Astrocyte (in vitro differentiated cells and primary cell): ENCODE measurements around the gene LYST. TPM values are rescaled to one million over a fixed set of nuclear protein-coding genes. Genes with fewer than 3 reads are reported as not detected.

Source experiments
- DNase-seq: peaks from one replicate; pipeline ENCODE4 v3.0.0-alpha.2; 2010; ENCODE audit warnings: low read depth
- FAIRE-seq: peaks from 2 replicates; lab custom pipeline; 2011; peaks lifted over from hg19 to GRCh38; lab: Jason Lieb, UNC
- H2AFZ ChIP-seq: 2 replicates; pipeline ENCODE4 v1.6.0; 2012; ENCODE audit warnings: low read depth, low read length, inconsistent platforms
- H3K27ac ChIP-seq: 2 replicates; pipeline ENCODE4 v1.5.1; 2011; ENCODE audit warnings: low read depth, low read length, inconsistent platforms
- H3K27me3 ChIP-seq: 2 replicates; pipeline ENCODE4 v1.6.0; 2011; ENCODE audit warnings: low read length, inconsistent platforms; ENCODE audit not compliant: insufficient read depth
- H3K36me3 ChIP-seq: 2 replicates; pipeline ENCODE4 v1.5.1; 2011; ENCODE audit warnings: low read length, inconsistent platforms; ENCODE audit not compliant: insufficient read depth
- H3K4me1 ChIP-seq: 2 replicates; pipeline ENCODE4 v1.5.1; 2011; ENCODE audit warnings: low read length, inconsistent platforms; ENCODE audit not compliant: insufficient read depth
- H3K4me2 ChIP-seq: 2 replicates; pipeline ENCODE4 v1.6.0; 2012; ENCODE audit warnings: low read length, inconsistent platforms
- H3K4me3 ChIP-seq: 2 replicates; pipeline ENCODE4 v1.5.1; 2011; ENCODE audit warnings: low read depth, mild to moderate bottlenecking, low read length, inconsistent platforms; ENCODE audit not compliant: insufficient read depth
- H3K79me2 ChIP-seq: 2 replicates; pipeline ENCODE4 v1.6.0; 2012; ENCODE audit warnings: mild to moderate bottlenecking, low read length, inconsistent platforms; ENCODE audit not compliant: insufficient read depth
- H3K9ac ChIP-seq: 2 replicates; pipeline ENCODE4 v1.6.0; 2012; ENCODE audit warnings: mild to moderate bottlenecking, low read length, inconsistent platforms
- H3K9me3 ChIP-seq: 2 replicates; pipeline ENCODE4 v1.5.1; 2012; ENCODE audit warnings: low read depth, mild to moderate bottlenecking, low read length, inconsistent platforms; ENCODE audit not compliant: insufficient read depth
- H4K20me1 ChIP-seq: 2 replicates; pipeline ENCODE4 v1.6.0; 2012; ENCODE audit warnings: low read length, inconsistent platforms; ENCODE audit not compliant: insufficient read depth
- H3K27ac Mint-ChIP-seq: one replicate; pipeline ENCODE4 v1.8.0; 2021; ENCODE audit warnings: mild to moderate bottlenecking, mixed read lengths; ENCODE audit not compliant: unreplicated experiment
- H3K27me3 Mint-ChIP-seq: one replicate; pipeline ENCODE4 v1.8.0; 2021; ENCODE audit warnings: low read depth, mixed read lengths; ENCODE audit not compliant: unreplicated experiment
- H3K36me3 Mint-ChIP-seq: one replicate; pipeline ENCODE4 v1.8.0; 2021; ENCODE audit warnings: low read depth, mixed read lengths; ENCODE audit not compliant: unreplicated experiment
- H3K4me1 Mint-ChIP-seq: one replicate; pipeline ENCODE4 v1.8.0; 2021; ENCODE audit warnings: low read depth, mixed read lengths; ENCODE audit not compliant: unreplicated experiment
- H3K4me3 Mint-ChIP-seq: one replicate; pipeline ENCODE4 v1.8.0; 2021; ENCODE audit warnings: mild to moderate bottlenecking, moderate library complexity, mixed read lengths; ENCODE audit not compliant: unreplicated experiment
- H3K9me3 Mint-ChIP-seq: one replicate; pipeline ENCODE4 v1.8.0; 2021; ENCODE audit warnings: mild to moderate bottlenecking, mixed read lengths; ENCODE audit not compliant: unreplicated experiment
- EZH2 ChIP-seq: IDR thresholded peaks from 2 replicates; pipeline ENCODE4 v1.6.1; 2012; ENCODE audit warnings: mild to moderate bottlenecking, low read length, inconsistent platforms; ENCODE audit not compliant: insufficient read depth
- total RNA-seq: library from RNA; stranded (reverse); gene quantifications from 2 replicates; pipeline ENCODE4 v1.2.1, GENCODE V29; 2021
- TF ChIP-seq, protein P1 (sequence below): IDR thresholded peaks from 2 replicates; pipeline ENCODE4 v1.5.1; 2011; ENCODE audit warnings: low read depth, mild to moderate bottlenecking, inconsistent platforms, low read length, moderate library complexity; ENCODE audit not compliant: insufficient read depth

The LYST gene
- total RNA-seq, 1 donor from 2014 or later, result 15.7 TPM

DNA sequence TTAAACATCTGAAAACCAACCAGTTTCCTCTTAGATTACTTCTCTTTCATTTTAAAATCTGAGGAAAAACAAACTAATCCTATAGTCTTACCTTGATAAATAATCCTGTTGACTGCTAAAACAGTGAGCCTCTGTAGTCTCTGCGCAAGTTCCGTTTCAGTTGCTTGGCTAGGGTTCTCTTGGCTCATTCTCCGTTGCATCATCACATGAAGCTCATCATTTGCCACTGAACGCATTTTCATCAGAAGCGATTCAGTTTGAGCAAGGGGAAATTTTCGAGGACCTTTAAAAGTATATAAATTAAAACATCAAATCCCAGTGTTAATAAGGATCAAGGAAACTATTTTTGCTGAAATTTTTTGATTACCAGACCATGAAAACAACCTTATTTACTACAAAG is 120.5 kb downstream of the LYST start:
- Mint-ChIP-seq H3K27me3 (no peaks in the 10 kb centered on the region), H3K27ac (no peak overlapping the region), H3K9me3 (no peaks in the 10 kb centered on the region), H3K4me1 (peaks cover 23% of the 10 kb centered on the region), H3K36me3 (peaks cover 10% of the 10 kb centered on the region), H3K4me3 (no peak overlapping the region)
- no peaks in the 10 kb centered on the region for H3K9me3 ChIP-seq
- DNase-seq, result no peak
- no peak for FAIRE-seq
- no peak overlapping the region for H2AFZ ChIP-seq
- no peaks in the 10 kb centered on the region for H3K79me2 ChIP-seq
- no peak overlapping the region for H3K27ac ChIP-seq
- H3K4me2 ChIP-seq, result no peak overlapping the region
- peaks cover 6% of the 10 kb centered on the region for H3K4me1 ChIP-seq
- no peaks in the 10 kb centered on the region for H4K20me1 ChIP-seq
- H3K4me3 ChIP-seq, result no peak overlapping the region
- H3K36me3 ChIP-seq, result no peaks in the 10 kb centered on the region
- TF ChIP-seq EZH2, result no peak
- TF ChIP-seq, protein P1, sequence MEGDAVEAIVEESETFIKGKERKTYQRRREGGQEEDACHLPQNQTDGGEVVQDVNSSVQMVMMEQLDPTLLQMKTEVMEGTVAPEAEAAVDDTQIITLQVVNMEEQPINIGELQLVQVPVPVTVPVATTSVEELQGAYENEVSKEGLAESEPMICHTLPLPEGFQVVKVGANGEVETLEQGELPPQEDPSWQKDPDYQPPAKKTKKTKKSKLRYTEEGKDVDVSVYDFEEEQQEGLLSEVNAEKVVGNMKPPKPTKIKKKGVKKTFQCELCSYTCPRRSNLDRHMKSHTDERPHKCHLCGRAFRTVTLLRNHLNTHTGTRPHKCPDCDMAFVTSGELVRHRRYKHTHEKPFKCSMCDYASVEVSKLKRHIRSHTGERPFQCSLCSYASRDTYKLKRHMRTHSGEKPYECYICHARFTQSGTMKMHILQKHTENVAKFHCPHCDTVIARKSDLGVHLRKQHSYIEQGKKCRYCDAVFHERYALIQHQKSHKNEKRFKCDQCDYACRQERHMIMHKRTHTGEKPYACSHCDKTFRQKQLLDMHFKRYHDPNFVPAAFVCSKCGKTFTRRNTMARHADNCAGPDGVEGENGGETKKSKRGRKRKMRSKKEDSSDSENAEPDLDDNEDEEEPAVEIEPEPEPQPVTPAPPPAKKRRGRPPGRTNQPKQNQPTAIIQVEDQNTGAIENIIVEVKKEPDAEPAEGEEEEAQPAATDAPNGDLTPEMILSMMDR, result no peak
- no peaks in the 10 kb centered on the region for H3K27me3 ChIP-seq
- no peak overlapping the region for H3K9ac ChIP-seq

- H3K9me3 ChIP-seq, result no peaks in the 10 kb centered on the region
- no peaks in the 10 kb centered on the region for H3K36me3 ChIP-seq
- no peak overlapping the region for H3K9ac ChIP-seq
- DNase-seq, result no peak
- no peaks in the 10 kb centered on the region for H3K27me3 ChIP-seq
- H3K79me2 ChIP-seq, result no peaks in the 10 kb centered on the region
- no peaks in the 10 kb centered on the region for H3K9me3 Mint-ChIP-seq
- H2AFZ ChIP-seq, result no peak overlapping the region
- no peak overlapping the region for H3K27ac Mint-ChIP-seq
- no peak overlapping the region for H3K4me2 ChIP-seq
- no peak for FAIRE-seq
- H3K4me3 ChIP-seq, result no peak overlapping the region
- no peaks in the 10 kb centered on the region for H3K27me3 Mint-ChIP-seq
- H4K20me1 ChIP-seq, result no peaks in the 10 kb centered on the region
- H3K4me1 Mint-ChIP-seq, result peaks cover 24% of the 10 kb centered on the region
- peaks cover 9% of the 10 kb centered on the region for H3K4me1 ChIP-seq
- peaks cover 8% of the 10 kb centered on the region for H3K36me3 Mint-ChIP-seq
- no peak overlapping the region for H3K4me3 Mint-ChIP-seq
- no peak overlapping the region for H3K27ac ChIP-seq
- TF ChIP-seq EZH2, result no peak
- TF ChIP-seq, protein P1, result no peak
These were observed 121.1 kb downstream of the LYST start for GRCh38 chr1:235745503-235746136.

DNA sequence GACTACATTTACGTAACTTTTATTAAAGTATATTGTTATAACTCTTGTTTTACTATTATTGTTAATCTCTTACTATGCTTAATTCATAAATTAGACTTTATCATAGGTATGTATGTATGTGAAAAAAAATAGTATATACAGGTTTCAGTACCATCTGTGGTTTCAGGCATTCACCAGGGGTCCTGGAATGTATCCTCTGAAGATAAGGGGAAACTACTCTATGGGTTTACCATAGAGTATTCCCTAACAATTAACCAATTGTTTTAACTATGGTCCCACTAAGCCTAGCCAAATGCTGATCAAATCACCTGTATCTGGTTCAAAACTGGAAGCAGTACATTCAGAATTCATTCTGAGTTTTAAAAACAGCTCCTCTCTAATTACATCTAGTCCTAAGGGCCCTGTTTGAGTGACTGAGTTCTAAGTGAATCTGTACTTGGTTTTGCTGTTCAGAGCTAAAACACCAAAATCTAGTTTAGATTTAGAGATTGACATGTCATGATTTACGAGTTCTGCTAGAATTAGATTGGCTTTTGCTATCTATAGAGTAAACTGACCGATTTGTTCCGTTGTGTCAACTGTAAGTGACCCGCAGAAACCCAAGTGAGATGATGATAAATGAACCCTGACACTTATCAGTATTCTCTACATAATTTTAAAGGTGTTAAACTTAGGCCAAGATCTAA is 123.6 kb downstream of the LYST start:
- H3K27me3 Mint-ChIP-seq, result no peaks in the 10 kb centered on the region
- H3K27ac Mint-ChIP-seq, result no peak overlapping the region
- no peak for FAIRE-seq
- H3K4me3 ChIP-seq, result no peak overlapping the region
- H3K9me3 ChIP-seq, result no peaks in the 10 kb centered on the region
- H3K4me3 Mint-ChIP-seq, result no peak overlapping the region
- H3K4me2 ChIP-seq, result no peak overlapping the region
- no peaks in the 10 kb centered on the region for H4K20me1 ChIP-seq
- no peak overlapping the region for H3K9ac ChIP-seq
- H3K79me2 ChIP-seq, result no peaks in the 10 kb centered on the region
- no peak for TF ChIP-seq EZH2
- TF ChIP-seq, protein P1, result no peak
- peaks cover 12% of the 10 kb centered on the region for H3K36me3 Mint-ChIP-seq
- H3K4me1 Mint-ChIP-seq, result peaks cover 32% of the 10 kb centered on the region
- H3K27me3 ChIP-seq, result no peaks in the 10 kb centered on the region
- no peaks in the 10 kb centered on the region for H3K9me3 Mint-ChIP-seq
- H3K27ac ChIP-seq, result no peak overlapping the region
- DNase-seq, result no peak
- peaks cover 9% of the 10 kb centered on the region for H3K4me1 ChIP-seq
- H3K36me3 ChIP-seq, result no peaks in the 10 kb centered on the region
- no peak overlapping the region for H2AFZ ChIP-seq
